Lower leg skin (tissue), 3 donors: ENCODE measurements around the gene SPIRE1.

ENCODE experiments used
- POLR2A ChIP-seq, 2 donors: fragments of 450-650 bp; IDR thresholded peaks; one replicate each; pipeline ENCODE4 v1.6.1; 2016 to 2017; ENCODE audit warnings: antibody characterized with exemption in 2 of 2, mild to moderate bottlenecking in 1 of 2, moderate library complexity in 1 of 2
- TF ChIP-seq, protein P1 (sequence below), 3 donors: fragments of 450-650 bp; IDR thresholded peaks; one replicate each; pipeline ENCODE4 v1.5.1; 2016; ENCODE audit warnings: antibody characterized with exemption in 3 of 3, mild to moderate bottlenecking in 3 of 3, moderate library complexity in 2 of 3

GRCh38 chr18:12435867-12436266 lies 222.0 kb downstream of the SPIRE1 start:
- TF ChIP-seq, protein P1, sequence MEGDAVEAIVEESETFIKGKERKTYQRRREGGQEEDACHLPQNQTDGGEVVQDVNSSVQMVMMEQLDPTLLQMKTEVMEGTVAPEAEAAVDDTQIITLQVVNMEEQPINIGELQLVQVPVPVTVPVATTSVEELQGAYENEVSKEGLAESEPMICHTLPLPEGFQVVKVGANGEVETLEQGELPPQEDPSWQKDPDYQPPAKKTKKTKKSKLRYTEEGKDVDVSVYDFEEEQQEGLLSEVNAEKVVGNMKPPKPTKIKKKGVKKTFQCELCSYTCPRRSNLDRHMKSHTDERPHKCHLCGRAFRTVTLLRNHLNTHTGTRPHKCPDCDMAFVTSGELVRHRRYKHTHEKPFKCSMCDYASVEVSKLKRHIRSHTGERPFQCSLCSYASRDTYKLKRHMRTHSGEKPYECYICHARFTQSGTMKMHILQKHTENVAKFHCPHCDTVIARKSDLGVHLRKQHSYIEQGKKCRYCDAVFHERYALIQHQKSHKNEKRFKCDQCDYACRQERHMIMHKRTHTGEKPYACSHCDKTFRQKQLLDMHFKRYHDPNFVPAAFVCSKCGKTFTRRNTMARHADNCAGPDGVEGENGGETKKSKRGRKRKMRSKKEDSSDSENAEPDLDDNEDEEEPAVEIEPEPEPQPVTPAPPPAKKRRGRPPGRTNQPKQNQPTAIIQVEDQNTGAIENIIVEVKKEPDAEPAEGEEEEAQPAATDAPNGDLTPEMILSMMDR (IDR thresholded peaks at IDR 0.05), result no peak
- no peak for TF ChIP-seq POLR2A (IDR thresholded peaks at IDR 0.05)
